HL-60 (cell line): ENCODE measurements around the gene MFSD6.

Source experiments
- GABPA ChIP-seq: IDR thresholded peaks from 2 replicates; pipeline ENCODE4 v1.6.1; 2012; ENCODE audit warnings: low read depth
- POLR2AphosphoS5 ChIP-seq: IDR thresholded peaks from 2 replicates; pipeline ENCODE4 v1.6.1; 2012; ENCODE audit warnings: low read depth
- TF ChIP-seq, protein P1 (sequence below): IDR thresholded peaks from one replicate; pipeline ENCODE4 v1.5.1; 2011; ENCODE audit warnings: low read length, control low read depth, inconsistent platforms; ENCODE audit not compliant: insufficient read depth
- TF ChIP-seq, protein P2 (sequence below): IDR thresholded peaks from 2 replicates; pipeline ENCODE4 v1.6.1; 2012; ENCODE audit warnings: low read depth; ENCODE audit not compliant: insufficient replicate concordance

DNA sequence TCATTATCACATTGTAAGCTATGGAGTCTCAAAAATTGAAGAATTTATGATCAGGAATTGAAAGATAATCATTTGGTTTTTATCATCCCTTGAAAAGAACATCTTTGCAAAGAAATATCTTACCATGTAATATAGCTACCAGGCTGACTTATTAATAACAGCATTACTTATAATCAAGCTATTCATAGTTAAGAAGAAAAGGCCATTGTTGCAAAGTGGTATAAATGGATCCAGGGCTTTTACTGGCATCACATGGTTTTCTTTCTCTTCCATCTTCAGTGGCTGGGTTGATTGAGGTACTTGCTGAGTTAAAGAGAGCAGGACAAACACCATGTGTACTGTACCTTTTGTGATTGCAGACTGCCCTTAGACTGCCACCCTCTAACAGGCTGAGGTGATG is 39.6 kb downstream of the MFSD6 start:
- TF ChIP-seq, protein P1, sequence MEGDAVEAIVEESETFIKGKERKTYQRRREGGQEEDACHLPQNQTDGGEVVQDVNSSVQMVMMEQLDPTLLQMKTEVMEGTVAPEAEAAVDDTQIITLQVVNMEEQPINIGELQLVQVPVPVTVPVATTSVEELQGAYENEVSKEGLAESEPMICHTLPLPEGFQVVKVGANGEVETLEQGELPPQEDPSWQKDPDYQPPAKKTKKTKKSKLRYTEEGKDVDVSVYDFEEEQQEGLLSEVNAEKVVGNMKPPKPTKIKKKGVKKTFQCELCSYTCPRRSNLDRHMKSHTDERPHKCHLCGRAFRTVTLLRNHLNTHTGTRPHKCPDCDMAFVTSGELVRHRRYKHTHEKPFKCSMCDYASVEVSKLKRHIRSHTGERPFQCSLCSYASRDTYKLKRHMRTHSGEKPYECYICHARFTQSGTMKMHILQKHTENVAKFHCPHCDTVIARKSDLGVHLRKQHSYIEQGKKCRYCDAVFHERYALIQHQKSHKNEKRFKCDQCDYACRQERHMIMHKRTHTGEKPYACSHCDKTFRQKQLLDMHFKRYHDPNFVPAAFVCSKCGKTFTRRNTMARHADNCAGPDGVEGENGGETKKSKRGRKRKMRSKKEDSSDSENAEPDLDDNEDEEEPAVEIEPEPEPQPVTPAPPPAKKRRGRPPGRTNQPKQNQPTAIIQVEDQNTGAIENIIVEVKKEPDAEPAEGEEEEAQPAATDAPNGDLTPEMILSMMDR, result no peak
- TF ChIP-seq POLR2AphosphoS5 (no peak), GABPA (no peak)
- TF ChIP-seq, protein P2, sequence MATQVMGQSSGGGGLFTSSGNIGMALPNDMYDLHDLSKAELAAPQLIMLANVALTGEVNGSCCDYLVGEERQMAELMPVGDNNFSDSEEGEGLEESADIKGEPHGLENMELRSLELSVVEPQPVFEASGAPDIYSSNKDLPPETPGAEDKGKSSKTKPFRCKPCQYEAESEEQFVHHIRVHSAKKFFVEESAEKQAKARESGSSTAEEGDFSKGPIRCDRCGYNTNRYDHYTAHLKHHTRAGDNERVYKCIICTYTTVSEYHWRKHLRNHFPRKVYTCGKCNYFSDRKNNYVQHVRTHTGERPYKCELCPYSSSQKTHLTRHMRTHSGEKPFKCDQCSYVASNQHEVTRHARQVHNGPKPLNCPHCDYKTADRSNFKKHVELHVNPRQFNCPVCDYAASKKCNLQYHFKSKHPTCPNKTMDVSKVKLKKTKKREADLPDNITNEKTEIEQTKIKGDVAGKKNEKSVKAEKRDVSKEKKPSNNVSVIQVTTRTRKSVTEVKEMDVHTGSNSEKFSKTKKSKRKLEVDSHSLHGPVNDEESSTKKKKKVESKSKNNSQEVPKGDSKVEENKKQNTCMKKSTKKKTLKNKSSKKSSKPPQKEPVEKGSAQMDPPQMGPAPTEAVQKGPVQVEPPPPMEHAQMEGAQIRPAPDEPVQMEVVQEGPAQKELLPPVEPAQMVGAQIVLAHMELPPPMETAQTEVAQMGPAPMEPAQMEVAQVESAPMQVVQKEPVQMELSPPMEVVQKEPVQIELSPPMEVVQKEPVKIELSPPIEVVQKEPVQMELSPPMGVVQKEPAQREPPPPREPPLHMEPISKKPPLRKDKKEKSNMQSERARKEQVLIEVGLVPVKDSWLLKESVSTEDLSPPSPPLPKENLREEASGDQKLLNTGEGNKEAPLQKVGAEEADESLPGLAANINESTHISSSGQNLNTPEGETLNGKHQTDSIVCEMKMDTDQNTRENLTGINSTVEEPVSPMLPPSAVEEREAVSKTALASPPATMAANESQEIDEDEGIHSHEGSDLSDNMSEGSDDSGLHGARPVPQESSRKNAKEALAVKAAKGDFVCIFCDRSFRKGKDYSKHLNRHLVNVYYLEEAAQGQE, result no peak
